Dermis blood vessel endothelial cell (primary cell): Measurements from ENCODE around the gene HSPA5. TPM values are rescaled to one million over a fixed set of nuclear protein-coding genes. Genes with fewer than 3 reads are reported as not detected.
"Not testable (repeated sequence)": the region's sequence is repeated elsewhere in the genome, so short reads cannot be mapped to it uniquely, and the experiment has no call there.

Experiments used
- DNase-seq: peaks from one replicate; pipeline ENCODE4 v3.0.0; 2010
- total RNA-seq: library from RNA; depleted of rRNA; stranded (reverse); fragments of >200 nt; gene quantifications from 2 replicates; pipeline ENCODE4 v1.2.3, GENCODE V29; 2014

Gene HSPA5
- total RNA-seq, 1 donor from 2014 or later: 127 TPM

GRCh38 chr9:125241863-125242739 lies 958 bp upstream of the HSPA5 start:
- DNase-seq: peak; percentile 18

GRCh38 chr9:125240649-125240999 lies 519 bp downstream of the HSPA5 start:
- DNase-seq: peak; percentile 60

GRCh38 chr9:125239631-125240597 lies 1.2 kb downstream of the HSPA5 start:
- DNase-seq: no peak

- DNase-seq: no peak
These were observed 2.2 kb downstream of the HSPA5 start for GRCh38 chr9:125238915-125239446.

- DNase-seq: no peak
These were observed 2.8 kb downstream of the HSPA5 start for GRCh38 chr9:125238127-125238914.

GRCh38 chr9:125236520-125237159 lies 4.5 kb downstream of the HSPA5 start:
- DNase-seq: not testable (repeated sequence)

- DNase-seq: no peak
These were observed 5.2 kb downstream of the HSPA5 start for GRCh38 chr9:125235804-125236519.

DNA sequence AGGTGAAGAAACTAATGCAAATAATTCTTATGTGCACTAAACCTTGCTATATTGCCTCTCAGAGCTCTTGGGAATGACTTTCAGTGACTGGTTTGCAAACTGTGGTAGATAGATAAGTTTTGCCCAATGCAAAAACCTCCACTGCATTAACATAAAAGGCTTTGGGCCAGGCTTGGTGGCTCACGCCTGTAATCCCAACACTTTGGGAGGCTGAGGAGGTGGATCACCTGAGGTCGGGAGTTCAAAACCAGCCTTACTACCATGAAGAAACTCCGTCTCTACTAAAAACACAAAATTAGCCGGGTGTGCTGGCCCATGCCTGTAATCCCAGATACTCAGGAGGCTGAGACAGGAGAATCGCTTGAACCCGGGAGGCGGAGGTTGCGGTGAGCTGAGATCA lies 7.0 kb downstream of the HSPA5 start:
- DNase-seq: not testable (repeated sequence)

DNA sequence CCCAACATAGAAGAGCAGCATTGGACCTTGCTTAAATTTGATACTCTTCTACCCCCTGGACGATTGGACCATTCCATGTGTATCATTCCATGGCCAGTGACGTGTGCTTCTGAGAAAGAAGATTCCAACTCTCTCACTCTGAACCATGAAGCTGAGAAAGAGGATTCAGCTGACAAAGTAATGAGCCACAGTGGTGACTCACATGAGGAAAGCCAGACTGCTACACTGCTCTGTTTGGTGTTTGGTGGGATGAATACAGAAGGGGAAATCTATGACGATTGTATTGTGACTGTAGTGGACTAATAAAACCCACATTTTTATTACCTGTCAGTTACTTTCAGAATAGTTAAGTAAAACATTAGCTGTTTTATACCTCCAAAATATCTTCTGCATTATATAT lies 7.5 kb downstream of the HSPA5 start:
- DNase-seq: peak; percentile 78

DNA sequence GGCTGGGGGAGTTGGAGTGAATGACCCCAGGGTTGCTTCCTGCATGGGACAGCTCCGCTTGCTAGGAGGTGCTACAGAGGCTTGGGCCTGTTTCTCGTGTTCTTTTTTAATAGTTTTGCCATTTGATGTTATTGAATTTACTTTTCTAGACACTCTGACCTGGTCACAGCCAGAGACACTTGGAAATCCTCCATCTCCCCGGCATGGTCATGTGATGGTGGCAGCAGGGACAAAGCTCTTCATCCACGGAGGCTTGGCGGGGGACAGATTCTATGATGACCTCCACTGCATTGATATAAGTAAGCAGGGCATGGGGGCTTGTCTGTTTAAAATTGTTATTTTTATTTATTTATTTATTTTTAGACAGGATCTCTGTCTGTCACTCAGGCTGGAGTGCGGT lies 13.4 kb downstream of the HSPA5 start:
- no peak for DNase-seq

DNA sequence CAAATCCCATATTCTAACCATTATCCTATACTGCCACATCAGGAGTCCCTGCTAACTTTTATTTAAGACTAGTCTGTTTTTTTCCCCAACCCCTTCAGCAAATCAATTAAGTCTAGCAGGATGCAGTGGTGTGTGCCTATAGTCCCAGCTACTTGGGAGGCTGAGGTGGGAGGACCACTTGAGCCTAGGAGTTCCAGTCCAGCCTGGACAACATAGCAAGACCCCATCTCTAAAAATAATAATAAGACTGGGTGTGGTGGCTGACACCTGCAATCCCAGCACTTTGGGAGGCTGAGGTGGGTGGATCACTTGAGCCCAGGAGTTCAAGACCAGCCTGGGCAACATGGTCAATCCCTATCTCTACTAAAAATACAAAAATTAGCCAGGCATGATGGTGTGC lies 16.3 kb downstream of the HSPA5 start:
- DNase-seq: not testable (repeated sequence)

DNA sequence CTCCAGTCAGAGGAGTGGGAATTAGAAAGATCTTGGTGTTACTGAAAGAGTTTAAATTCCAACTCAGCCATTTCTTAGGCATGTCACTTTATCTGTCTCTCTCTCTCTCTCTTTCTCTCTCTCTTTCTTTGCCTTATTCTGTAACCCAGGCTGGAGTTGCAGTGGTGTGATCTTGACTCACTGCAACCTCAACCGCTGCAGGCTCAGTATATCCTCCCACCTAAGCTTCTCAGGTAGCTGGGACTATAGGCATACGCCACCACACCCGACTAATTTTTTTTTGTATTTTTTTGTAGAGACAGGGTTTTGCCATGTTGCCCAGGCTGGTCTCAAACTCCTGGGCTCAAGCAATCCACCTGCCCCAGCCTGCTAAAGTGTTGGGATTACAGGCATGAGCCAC lies 22.5 kb downstream of the HSPA5 start:
- no peak for DNase-seq

DNA sequence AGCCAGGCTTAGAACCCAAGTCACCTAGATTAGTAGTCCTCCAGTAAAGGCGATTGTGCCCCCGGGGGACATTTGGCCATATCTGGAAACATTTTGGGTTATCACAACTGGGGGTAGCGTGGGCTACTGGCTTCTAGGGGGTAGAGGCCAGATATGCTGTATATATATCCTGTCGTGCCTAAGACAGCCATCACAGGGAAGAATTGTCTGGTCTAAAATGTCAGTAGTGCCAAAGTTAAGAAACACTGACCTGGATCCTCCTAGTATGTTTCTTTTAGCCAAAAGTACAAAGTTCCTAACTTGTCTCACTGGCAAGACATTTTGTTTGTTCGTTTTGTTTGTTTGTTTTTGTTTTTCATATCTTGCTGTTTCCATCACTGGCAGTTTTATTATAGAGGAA lies 27.0 kb downstream of the HSPA5 start:
- no peak for DNase-seq

- DNase-seq: no peak
These were observed 36.7 kb downstream of the HSPA5 start for GRCh38 chr9:125204477-125204876.

DNA sequence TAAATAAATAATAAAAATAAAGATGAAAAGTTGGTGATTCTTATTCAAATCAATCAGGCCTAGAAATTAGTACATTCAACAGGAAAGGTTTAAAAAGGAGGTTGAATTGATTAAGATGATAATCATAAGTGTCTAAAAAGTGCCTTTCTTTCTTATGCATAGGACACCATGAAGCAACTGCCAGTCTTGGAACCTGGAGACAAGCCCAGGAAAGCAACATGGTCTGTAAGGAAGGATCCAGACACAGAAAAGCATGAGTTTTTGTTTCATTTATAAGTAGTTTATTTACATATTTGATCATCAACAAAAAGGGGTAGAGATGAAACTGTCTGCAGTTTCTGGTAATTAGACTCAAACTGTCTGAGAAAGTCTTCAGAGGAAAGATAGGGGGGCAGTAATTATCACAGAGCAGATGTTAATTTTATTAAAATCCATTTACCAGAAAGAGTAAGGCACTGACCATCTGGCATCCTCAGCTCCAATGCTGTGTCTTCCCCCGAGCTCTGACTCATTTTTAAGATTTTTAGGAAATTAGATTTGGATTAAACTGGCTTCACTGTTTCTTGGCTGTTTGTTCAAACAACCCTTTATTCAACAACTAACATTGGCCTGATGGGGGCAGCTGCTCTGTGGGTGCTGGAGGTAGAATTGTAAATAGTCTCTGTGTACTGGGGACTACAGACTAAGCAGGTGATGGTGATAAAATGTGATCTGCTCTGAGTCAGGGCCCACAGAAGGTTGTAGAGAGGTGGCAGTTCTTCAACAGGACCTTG lies 38.1 kb downstream of the HSPA5 start:
- no peak for DNase-seq

DNA sequence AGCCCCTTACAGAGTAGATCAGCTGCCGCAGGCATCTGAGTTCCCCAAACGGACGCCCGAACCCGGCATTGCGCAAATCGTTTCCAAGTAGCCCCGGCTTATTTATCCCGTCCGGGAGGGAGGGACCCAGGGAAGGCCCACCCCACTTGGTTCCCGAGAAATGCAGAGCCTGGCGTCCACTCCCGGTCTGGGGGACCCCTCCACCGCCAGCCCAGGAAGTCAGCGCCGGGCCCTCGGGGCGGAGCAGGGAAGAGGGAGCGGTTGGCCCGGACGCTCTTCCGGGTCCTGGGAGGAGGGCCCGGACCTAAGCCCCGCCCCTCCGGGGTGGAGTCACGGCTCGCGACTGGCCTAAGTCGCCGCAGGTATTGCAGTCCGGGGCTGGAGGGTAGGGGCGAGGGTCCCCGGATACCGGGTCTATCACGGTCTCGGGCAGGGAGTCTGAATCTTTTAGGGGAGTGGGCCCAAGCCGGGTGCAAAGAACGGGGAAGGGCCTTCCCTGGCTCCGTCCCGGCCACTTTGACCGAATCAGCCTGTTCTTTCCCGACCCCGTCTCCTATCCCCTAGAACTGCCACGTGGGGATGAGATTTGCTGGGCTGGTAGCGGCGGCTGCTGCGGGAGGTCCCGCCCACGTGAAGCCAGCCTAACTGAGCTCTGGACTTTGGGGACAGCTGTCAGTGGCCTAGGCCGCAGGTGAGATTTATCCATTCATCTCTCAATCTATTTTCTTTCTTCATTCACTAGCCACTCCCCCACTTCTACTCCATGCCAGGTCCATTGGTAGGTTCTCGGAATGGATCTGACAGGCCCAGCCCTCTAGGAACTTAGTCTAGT lies 40.7 kb downstream of the HSPA5 start, which contains the start of gene RABEPK:
Gene RABEPK, plus strand, starts transcription at position 327 of the 832 bp plus-strand sequence. CDS start 2,472 bp downstream, outside the sequence.
- peak; percentile 93 for DNase-seq

GRCh38 chr9:125195591-125195990 lies 45.6 kb downstream of the HSPA5 start:
- DNase-seq: not testable (repeated sequence)

GRCh38 chr9:125194466-125194865 lies 46.7 kb downstream of the HSPA5 start:
- not testable (repeated sequence) for DNase-seq

DNA sequence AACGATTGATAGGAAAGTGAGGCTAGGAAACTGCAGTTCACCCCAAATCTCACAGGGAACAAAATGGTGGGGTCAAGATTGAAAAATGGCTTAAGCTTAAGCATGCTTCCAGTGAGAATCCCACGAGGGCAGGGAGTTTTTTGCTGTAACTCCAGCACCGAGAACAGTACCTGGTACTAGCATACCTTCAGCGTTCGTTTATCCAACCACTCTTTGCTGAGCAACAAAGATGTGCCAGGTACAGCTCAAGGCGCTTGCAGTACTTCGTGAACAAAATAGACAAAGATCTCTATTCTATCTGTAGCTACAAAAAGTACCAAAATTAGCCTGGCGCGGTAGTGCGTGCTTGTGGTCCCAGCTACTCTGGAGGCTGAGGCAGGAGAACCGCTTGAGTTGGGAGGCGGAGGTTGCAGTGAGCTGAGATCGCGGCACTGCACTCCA lies 50.8 kb downstream of the HSPA5 start:
- DNase-seq: peak; percentile 36
